Activated CD4-positive, alpha-beta T cell treated with anti-CD3 and anti-CD28 coated beads, Interleukin-2, amount 50 U/mL, for 16 hours (primary cell): ENCODE measurements around the gene RDH11.

Source experiments
- DNase-seq: peaks from one replicate; pipeline ENCODE4 v3.0.0-alpha.2; 2020

RDH11 gene

DNA sequence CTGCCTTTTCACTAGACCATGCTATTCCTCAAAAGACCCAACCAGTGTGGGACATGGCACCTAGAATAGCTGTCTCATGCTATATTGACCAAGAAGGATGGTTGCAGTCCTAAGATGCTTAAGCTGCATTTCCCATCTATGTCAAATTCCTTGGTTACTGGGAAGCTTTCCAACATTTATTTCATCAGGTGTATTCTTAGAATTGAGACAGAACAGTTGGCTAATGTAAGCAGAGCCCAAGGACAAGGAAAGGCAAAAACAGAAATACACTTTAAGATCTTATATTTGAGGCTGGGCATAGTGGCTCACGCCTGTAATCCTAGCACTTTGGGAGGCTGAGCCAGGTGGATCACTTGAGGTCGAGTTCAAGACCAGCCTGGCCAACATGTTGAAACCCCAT is 51.1 kb downstream of the RDH11 start:
- DNase-seq: no peak

DNA sequence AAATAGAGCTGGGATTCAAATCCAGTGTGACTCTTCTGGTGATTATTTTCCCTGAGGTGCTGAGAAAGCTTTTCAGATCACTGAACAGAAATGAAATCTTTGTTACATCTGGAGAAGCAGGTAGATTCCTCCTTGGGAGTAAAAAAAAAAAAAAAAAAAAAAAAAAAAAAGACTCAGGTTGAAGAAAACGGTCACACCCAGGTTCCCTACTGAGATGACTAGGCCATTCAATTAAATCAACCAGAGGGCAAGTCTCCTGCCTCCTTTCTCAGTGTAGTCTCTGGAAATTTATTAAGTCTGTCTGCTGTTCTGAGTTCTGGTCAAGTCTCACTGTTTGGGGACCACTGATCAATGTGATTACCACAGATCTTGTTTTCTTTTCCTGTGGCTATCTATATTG is 51.9 kb downstream of the RDH11 start:
- DNase-seq: no peak

DNA sequence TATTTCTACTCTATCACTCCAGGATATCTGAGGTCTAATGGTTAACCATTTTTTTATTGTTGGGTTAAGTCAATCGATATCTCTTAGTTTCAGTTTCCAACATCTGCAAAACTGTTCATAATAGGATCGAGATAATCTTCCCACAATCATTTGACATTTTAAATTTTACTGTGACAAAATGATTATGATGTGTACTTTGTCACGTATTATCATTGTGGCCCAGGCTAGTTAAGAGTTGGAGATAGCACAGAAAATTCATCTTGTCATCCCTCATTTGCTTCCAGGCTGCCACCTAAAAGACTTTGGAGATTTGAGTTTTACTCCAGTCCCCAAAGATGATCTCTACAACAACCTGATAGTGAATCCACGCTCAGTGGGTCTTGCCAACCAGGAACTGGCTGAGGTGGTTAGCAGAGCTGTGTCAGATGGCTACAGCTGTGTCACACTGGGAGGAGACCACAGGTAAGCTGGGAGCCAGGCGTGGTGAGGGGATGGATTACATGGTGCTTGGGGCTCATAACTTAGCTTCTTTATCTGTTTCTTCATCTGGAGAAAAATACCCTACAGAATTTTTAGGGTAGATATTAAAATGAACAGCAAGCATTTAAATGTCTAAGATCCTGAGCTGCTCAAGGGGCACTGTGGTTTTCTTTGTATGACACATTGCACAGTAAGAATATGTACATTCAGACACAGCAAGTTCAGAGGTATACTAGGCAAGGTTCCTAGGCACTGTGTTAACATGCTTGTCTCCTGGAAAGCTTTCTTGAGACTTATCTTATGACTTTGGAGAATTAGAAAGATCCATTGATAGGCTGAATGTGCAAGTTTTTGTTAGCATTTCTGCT is 53.4 kb downstream of the RDH11 start:
- peak; percentile 37 for DNase-seq

DNA sequence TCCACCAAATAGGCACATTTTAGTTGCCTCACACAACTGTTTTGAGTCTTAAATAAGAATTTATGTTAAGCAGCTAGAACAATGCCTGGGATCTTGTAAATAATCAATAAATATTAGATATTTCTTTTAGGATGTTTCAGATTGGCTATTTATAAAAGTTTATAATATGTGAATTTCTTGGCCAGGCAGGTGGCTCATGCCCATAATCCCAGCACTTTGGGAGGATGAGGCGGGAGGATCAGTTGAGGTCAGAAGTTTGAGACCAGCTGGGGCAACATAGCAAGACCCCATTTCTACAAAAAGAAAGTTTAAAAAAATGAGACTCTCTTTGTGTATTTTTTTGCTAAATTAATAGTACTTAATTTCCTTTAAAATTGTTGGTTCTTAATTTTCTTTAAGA is 54.1 kb downstream of the RDH11 start:
- DNase-seq: no peak

DNA sequence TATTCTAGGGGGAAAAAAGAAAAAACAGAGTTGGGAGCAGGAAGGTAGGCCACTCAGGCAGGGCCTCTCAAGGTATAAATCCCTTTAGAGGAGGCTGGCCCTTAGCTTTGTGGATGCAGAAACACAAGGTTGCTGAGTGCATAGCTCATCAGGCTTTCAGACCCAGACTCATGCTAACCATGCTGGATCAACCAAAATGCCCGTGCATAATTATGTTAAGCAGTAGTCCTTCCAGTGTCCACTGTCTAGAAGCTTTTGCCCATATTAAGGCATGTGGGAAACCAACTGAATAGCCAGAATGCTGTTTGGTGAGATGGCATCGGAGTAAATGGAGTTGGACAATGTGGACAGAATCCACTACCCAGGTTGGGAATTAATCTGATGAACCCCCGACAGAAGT is 56.9 kb downstream of the RDH11 start:
- no peak for DNase-seq

DNA sequence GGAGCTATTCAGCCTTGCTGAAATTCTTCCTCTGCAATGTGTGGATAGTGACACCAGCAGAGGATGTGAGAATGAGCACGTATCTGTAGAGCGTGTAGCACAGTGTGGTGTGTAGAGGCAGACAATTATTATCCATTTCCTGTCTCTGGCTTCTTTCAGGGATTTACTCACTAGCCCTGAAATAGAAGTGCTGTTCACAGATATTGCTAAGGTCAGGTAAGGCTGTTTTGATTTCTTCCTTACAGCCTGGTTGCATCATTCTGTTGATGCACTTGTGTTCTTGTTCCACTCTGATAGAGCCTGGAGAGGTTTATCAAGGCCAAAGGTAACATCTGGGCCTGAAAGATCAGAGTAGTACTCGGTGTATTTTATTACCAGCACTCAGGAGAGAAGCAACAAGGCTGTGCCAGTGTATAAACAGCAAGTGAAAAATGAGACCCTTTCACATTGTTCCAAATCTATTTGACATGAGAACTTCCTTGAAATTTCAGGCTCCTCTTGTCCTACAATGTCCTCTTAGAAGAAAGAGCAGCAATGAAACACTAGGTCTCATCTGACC is 59.1 kb downstream of the RDH11 start:
- peak; percentile 15 for DNase-seq

DNA sequence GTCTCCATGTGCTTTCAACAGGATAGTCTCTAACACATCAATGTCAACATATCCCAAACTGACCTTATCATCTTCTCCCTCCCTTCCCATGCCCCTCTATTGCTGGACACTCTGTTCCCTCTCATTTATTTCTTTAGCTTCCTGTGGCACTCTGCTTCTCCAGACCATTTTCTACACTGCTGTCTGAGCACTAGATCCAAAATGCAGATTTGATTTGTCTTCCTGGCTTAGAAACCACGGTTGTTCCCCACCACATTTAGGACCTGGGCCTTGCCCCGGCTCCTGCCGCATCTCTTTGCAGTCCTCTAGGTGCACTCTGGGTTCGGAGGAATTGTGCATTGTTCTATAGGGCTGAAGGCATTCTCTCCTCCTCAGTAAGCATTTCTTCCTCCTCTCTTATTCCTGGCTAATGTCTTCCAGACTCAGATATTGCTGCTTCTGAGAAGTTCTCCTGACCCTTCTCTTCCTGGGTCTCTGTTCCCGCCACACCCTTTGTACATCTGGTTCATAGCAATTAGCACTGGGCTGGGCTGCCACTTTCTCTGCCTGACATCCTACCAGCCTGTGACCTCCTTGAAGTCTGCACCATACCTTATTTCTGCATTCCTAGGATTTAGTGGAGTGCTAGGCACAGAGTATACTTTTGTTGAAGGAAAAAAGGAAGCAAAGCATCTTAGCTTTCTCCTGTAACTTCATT is 62.0 kb downstream of the RDH11 start:
- DNase-seq: no peak

DNA sequence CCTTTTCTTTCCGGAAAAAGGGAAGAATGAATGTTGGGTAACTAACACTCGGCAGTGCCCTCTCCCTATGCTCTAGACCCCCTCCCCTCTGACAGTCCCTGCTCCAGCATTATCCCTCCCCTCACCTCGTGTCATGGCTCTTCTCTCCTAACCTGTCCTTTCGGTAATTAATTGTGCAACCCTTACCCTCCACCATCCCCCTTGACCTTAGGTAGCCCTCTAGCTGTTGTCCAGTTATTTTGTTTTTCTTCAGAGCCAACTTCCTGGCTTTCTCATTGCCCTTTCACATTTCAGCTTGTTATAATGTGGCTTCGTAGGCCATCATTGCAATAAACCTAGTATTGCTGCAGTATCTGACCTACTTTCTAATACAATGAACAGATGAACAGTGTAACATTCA is 64.6 kb downstream of the RDH11 start:
- no peak for DNase-seq

DNA sequence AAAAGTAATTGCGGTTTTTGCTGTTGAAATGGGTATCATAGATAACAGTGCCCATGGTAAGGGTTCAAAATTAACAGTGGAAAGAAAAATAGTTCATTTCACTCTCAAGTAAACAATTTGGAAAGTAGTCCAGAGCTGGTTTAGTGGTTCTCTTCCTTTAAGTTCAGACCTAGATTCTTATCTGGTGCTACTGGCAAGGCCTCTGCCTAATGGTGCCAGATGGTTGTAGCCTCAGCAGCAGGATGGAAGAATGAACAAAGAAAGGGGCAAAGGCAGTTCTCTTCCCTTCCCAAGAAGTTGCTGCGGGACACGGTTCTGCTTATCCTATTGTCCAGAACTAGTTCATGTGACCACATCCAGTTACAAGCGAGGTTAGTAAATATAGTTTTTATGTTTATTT is 65.4 kb downstream of the RDH11 start:
- DNase-seq: no peak

DNA sequence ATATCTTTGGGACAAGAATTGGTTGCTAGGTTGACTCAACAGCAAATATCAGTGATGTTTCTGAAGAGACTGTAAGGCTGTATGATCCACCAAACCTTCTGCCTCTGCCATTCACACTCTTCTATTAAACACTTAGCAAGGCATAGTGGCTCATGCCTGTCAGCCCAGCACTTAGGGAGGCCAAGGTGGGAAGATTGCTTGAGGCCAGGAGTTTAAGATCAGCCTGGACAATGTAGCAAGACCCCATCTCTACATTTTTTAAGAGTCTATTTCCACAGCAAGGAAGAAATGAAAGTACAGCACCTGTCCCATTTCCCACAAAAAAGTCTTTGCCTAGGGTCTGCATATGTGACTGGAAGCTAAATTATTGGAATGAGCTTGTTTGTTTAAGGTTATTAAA is 68.0 kb downstream of the RDH11 start:
- no peak for DNase-seq
